Ovary (tissue), 3 donors: ENCODE measurements around the gene SIRT4.

Experiments used
- EP300 ChIP-seq: sonication (generic); formaldehyde crosslinking; IDR thresholded peaks from one replicate; pipeline ENCODE4 v1.6.1; 2017; ENCODE audit warnings: antibody characterized with exemption
- POLR2A ChIP-seq: fragments of 450-650 bp; IDR thresholded peaks from one replicate; pipeline ENCODE4 v1.6.1; 2017; ENCODE audit warnings: antibody characterized with exemption, mild to moderate bottlenecking, moderate library complexity
- TF ChIP-seq, protein P1 (sequence below), 3 donors: fragments of 450-650 bp in 2 of 3; fragments of 200-600 bp in 1 of 3; IDR thresholded peaks; one replicate each; pipeline versions ENCODE4 v1.5.1 to v1.8.0; 2016 to 2022; ENCODE audit warnings: antibody characterized with exemption in 3 of 3, mild to moderate bottlenecking in 1 of 3
- donor health status: DM: no; HTN: no; CAD: no.

DNA sequence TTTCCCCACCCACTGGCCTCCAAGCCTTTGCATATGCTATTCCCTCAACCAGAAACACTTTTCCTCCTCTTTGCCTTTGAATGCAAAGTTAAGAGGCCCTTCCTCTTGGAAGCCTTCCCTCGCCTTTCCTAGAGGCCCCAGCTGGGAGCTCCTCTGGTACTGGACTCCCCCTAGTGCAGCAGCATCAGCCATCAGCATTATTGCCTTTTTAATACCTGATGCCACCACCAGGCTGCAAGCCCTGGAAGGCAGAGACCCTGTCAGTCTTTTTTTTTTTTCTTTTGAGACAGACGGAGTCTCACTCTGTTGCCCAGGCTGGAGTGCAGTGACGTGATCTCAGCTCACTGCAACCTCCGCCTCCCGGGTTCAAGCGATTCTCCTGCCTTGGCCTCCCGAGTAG is 44.6 kb downstream of the SIRT4 start:
- TF ChIP-seq, protein P1, sequence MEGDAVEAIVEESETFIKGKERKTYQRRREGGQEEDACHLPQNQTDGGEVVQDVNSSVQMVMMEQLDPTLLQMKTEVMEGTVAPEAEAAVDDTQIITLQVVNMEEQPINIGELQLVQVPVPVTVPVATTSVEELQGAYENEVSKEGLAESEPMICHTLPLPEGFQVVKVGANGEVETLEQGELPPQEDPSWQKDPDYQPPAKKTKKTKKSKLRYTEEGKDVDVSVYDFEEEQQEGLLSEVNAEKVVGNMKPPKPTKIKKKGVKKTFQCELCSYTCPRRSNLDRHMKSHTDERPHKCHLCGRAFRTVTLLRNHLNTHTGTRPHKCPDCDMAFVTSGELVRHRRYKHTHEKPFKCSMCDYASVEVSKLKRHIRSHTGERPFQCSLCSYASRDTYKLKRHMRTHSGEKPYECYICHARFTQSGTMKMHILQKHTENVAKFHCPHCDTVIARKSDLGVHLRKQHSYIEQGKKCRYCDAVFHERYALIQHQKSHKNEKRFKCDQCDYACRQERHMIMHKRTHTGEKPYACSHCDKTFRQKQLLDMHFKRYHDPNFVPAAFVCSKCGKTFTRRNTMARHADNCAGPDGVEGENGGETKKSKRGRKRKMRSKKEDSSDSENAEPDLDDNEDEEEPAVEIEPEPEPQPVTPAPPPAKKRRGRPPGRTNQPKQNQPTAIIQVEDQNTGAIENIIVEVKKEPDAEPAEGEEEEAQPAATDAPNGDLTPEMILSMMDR (IDR thresholded peaks at IDR 0.05) = no peak
- TF ChIP-seq POLR2A = no peak
- TF ChIP-seq EP300 = no peak
